ENCODE measurements around the gene ILK.

The ILK gene

DNA sequence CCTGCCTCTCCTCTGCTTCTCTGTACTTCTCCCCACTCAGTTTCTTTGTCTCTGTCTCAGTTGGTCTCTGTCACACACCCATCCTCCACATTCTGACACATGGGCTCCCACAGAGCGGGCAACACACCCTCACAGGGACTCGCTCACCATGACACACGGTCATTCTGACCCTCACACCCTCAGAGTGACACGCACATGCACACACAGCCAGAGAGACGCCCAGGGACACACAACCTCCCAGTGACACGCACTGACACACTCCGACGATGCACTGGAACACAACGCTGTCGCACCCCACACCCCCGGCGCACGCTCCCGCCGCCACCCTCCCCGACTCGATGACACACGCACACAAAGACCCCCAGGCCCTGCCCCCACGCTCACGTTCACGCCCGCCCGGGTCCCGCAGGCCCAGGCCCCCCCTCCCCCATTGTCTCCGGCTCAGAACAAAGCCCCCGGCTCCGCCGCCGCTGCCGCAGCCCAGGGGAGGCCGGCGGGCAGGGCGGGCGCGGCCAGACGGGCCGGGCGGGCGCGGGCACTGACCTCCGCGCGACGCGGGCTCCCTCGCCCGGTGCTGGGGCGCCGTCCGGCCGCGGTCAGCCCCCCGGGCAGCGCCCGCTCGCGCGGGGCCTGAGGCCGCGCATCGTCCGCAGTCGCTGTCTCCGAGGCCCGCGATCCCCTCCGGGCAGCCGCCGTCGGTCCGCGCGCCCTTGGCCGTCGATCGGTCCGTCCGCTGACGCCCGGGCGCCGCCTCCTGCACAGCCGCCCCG lies 51.6 kb downstream of the ILK start:
- H2AFZ ChIP-seq = no peak overlapping the region
- H3K4me3 ChIP-seq (ENCODE audit: low read depth, low read length) = no peak overlapping the region
- H3K4me2 ChIP-seq (ENCODE audit: low read length) = no peak overlapping the region
- no peaks in the 10 kb centered on the region for H3K4me1 ChIP-seq
- no peak overlapping the region for H3K9ac ChIP-seq
- H3K79me2 ChIP-seq = no peaks in the 10 kb centered on the region
- H3K27ac ChIP-seq = no peak overlapping the region
- no peaks in the 10 kb centered on the region for H3K36me3 ChIP-seq (ENCODE audit: control insufficient read depth, insufficient read depth, low read length)
- TF ChIP-seq, protein P1, sequence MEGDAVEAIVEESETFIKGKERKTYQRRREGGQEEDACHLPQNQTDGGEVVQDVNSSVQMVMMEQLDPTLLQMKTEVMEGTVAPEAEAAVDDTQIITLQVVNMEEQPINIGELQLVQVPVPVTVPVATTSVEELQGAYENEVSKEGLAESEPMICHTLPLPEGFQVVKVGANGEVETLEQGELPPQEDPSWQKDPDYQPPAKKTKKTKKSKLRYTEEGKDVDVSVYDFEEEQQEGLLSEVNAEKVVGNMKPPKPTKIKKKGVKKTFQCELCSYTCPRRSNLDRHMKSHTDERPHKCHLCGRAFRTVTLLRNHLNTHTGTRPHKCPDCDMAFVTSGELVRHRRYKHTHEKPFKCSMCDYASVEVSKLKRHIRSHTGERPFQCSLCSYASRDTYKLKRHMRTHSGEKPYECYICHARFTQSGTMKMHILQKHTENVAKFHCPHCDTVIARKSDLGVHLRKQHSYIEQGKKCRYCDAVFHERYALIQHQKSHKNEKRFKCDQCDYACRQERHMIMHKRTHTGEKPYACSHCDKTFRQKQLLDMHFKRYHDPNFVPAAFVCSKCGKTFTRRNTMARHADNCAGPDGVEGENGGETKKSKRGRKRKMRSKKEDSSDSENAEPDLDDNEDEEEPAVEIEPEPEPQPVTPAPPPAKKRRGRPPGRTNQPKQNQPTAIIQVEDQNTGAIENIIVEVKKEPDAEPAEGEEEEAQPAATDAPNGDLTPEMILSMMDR (IDR thresholded peaks at IDR 0.05) = no peak
- H3K27me3 ChIP-seq (ENCODE audit: control insufficient read depth, insufficient read depth, low read length) = no peaks in the 10 kb centered on the region
- no peaks in the 10 kb centered on the region for H3K9me3 ChIP-seq (ENCODE audit: control insufficient read depth, low read length)

DNA sequence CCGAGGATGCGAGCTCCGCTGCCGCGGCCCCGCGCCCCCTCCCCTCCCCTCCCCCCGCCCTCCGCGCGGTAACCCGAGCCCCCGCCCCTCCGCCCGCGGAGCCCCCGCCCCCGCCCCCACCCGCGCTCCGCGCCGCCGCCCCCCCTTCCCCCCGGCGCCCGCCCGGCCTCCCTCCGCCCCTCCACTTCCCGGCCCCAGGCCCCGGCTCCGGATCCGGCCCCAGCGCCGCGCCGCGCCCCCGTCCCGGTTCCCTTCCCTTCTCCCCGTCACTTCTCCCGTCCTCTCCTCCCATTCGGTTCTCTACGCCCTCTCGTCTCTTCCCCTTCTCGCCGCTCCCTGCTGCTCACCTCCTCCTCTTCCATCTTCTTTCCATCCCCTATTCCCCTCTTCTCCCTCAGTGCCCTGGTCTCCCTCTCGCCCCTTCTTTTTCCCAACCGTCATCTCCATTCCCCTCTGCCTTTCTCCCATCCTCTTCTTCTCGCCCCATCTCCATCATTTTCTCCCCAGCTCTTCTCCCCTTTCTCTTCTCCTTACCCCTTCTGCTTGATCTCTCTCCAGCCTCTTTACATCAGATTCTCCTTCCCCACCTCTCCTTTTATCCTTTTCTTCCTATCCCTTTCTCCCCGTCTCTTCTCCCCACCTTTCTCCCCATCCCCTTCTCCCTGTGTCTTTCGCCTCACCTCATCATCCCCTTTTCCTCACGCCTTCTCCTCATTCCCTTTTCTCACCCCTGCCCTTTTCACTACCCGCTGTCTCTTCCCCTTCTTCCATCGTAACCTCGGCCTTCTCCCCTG lies 52.4 kb downstream of the ILK start, which contains the start of gene DCHS1:
Gene DCHS1, minus strand, starts transcription at position 20 of the 794 bp plus-strand sequence. CDS start 14,196 bp downstream, outside the sequence.
- H3K79me2 ChIP-seq = no peaks in the 10 kb centered on the region
- no peaks in the 10 kb centered on the region for H3K4me1 ChIP-seq
- H3K4me3 ChIP-seq (ENCODE audit: low read depth, low read length) = no peak within 1 kb of the TSS
- H3K27me3 ChIP-seq (ENCODE audit: control insufficient read depth, insufficient read depth, low read length) = no peaks in the 10 kb centered on the region
- H3K4me2 ChIP-seq (ENCODE audit: low read length) = no peak within 1 kb of the TSS
- no peaks in the 10 kb centered on the region for H3K9me3 ChIP-seq (ENCODE audit: control insufficient read depth, low read length)
- H3K9ac ChIP-seq = no peak within 1 kb of the TSS
- TF ChIP-seq, protein P1 (IDR thresholded peaks at IDR 0.05) = no peak
- peak within 1 kb of the TSS; percentile 22 for H2AFZ ChIP-seq
- H3K36me3 ChIP-seq (ENCODE audit: control insufficient read depth, insufficient read depth, low read length) = no peaks in the 10 kb centered on the region
- H3K27ac ChIP-seq = peak within 1 kb of the TSS; percentile 32

DNA sequence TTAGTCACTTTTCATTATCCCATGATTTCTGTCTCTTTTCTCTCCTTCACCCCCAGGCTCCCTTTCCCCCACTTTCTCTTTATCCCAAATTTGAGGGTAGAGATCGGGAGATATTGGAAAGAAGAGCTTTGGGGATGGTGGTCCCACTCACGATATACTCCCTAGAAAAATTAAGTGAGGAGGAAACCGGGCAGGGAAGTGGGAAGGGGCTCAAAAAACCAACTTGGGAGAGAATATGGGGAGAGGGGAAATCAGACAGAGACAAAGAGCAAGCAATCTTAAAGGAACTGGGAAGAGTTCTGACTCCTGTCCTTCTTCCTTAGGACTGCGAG lies 53.0 kb downstream of the ILK start:
- H3K79me2 ChIP-seq = no peaks in the 10 kb centered on the region
- no peaks in the 10 kb centered on the region for H3K4me1 ChIP-seq
- no peak overlapping the region for H3K9ac ChIP-seq
- no peak overlapping the region for H2AFZ ChIP-seq
- no peaks in the 10 kb centered on the region for H3K9me3 ChIP-seq (ENCODE audit: control insufficient read depth, low read length)
- H3K27ac ChIP-seq = no peak overlapping the region
- H3K4me2 ChIP-seq (ENCODE audit: low read length) = no peak overlapping the region
- no peak overlapping the region for H3K4me3 ChIP-seq (ENCODE audit: low read depth, low read length)
- H3K36me3 ChIP-seq (ENCODE audit: control insufficient read depth, insufficient read depth, low read length) = no peaks in the 10 kb centered on the region
- TF ChIP-seq, protein P1 (IDR thresholded peaks at IDR 0.05) = no peak
- no peaks in the 10 kb centered on the region for H3K27me3 ChIP-seq (ENCODE audit: control insufficient read depth, insufficient read depth, low read length)

DNA sequence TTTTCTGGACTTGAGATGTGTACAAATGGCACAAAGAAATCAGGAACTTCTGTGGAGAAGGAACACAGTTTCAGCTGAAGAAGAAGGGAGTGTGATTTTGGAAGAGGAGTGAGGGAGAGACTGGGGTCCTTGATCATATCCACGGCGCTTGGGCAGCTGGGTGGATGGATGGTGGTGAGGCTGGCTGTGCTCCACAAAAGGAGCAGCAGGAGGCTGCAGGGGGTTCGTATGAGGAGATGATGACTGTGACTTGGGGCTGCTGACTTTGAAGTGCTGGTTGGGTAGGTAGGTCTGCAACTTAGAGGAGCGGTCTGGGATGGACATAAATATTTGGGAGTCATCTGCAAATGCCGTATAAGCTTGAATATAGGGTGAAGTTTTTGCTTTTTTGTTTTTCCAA lies 53.4 kb downstream of the ILK start:
- TF ChIP-seq, protein P1 (IDR thresholded peaks at IDR 0.05) = no peak
- Histone ChIP-seq H3K79me2 (no peaks in the 10 kb centered on the region), H3K27ac (no peak overlapping the region), H3K27me3 (ENCODE audit: control insufficient read depth, insufficient read depth, low read length) (no peaks in the 10 kb centered on the region), H2AFZ (no peak overlapping the region), H3K36me3 (ENCODE audit: control insufficient read depth, insufficient read depth, low read length) (no peaks in the 10 kb centered on the region), H3K9ac (no peak overlapping the region), H3K9me3 (ENCODE audit: control insufficient read depth, low read length) (no peaks in the 10 kb centered on the region), H3K4me3 (ENCODE audit: low read depth, low read length) (no peak overlapping the region), H3K4me1 (no peaks in the 10 kb centered on the region), H3K4me2 (ENCODE audit: low read length) (no peak overlapping the region)
